K562 (cell line): ENCODE results near the gene COL4A5.

ENCODE experiments used
- KDM1A ChIP-seq, 2 experiments: fragments of 450-650 bp; IDR thresholded peaks; 2 replicates each; pipeline ENCODE4 v1.6.1; 2016; ENCODE audit warnings: mild to moderate bottlenecking in 2 of 2
- POLR2A ChIP-seq: fragments of 450-650 bp; conservative IDR thresholded peaks from 2 replicates; pipeline ENCODE4 v1.6.1; 2016
- RCOR1 ChIP-seq, 2 experiments: IDR thresholded peaks; 2 replicates each; pipeline ENCODE4 v1.6.1; 2012; ENCODE audit warnings: low read depth in 2 of 2, low read length in 2 of 2, borderline replicate concordance in 1 of 2, improper control_type of control experiment in 1 of 2
- TSHZ1 ChIP-seq: fragments of 250-450 bp; sonication (Bioruptor Pico); IDR thresholded peaks from 2 replicates; pipeline ENCODE4 v1.4.0; 2020; ENCODE audit warnings: mild to moderate bottlenecking, moderate library complexity
- ZFP30 ChIP-seq: fragments of 250-450 bp; sonication (Bioruptor Pico); IDR thresholded peaks from 2 replicates; pipeline ENCODE4 v1.8.0; 2022; ENCODE audit warnings: moderate library complexity, mild to moderate bottlenecking, inconsistent platforms, borderline replicate concordance
- ZNF274 ChIP-seq: IDR thresholded peaks from 2 replicates; pipeline ENCODE4 v1.6.1; 2011; ENCODE audit warnings: low read depth, mild to moderate bottlenecking, low read length, moderate library complexity, borderline replicate concordance
- ZNF384 ChIP-seq: IDR thresholded peaks from 2 replicates; pipeline ENCODE4 v1.6.1; 2012; ENCODE audit warnings: low read depth, low read length, improper control_type of control experiment
- ZNF592 ChIP-seq: fragments of 450-650 bp; IDR thresholded peaks from 2 replicates; pipeline ENCODE4 v1.6.1; 2017; ENCODE audit warnings: antibody characterized with exemption, mild to moderate bottlenecking
- TF ChIP-seq, protein P1 (sequence below), 2 experiments: fragments of 450-650 bp; formaldehyde crosslinking in 1 of 2; IDR thresholded peaks; 2 replicates each; pipeline versions ENCODE4 v1.4.0 to v1.6.1; 2014 to 2020; ENCODE audit warnings: mild to moderate bottlenecking in 2 of 2, borderline replicate concordance in 1 of 2, low read depth in 1 of 2
- TF ChIP-seq, protein P2 (sequence below): sonication (generic); formaldehyde crosslinking; IDR thresholded peaks from 2 replicates; pipeline ENCODE4 v1.8.0; 2022; ENCODE audit warnings: missing genetic modification reagents, mild to moderate bottlenecking, borderline replicate concordance
- TF ChIP-seq, protein P3 (sequence below): sonication (generic); formaldehyde crosslinking; IDR thresholded peaks from 2 replicates; pipeline ENCODE4 v1.9.0; 2022; ENCODE audit warnings: mild to moderate bottlenecking, missing genetic modification reagents

- no peak for TF ChIP-seq TSHZ1
- no peak for TF ChIP-seq ZFP30 (CRISPR knock-in tag)
- TF ChIP-seq ZNF274: no peak
- TF ChIP-seq ZNF384: no peak
- no peak for TF ChIP-seq POLR2A
- TF ChIP-seq, protein P1, sequence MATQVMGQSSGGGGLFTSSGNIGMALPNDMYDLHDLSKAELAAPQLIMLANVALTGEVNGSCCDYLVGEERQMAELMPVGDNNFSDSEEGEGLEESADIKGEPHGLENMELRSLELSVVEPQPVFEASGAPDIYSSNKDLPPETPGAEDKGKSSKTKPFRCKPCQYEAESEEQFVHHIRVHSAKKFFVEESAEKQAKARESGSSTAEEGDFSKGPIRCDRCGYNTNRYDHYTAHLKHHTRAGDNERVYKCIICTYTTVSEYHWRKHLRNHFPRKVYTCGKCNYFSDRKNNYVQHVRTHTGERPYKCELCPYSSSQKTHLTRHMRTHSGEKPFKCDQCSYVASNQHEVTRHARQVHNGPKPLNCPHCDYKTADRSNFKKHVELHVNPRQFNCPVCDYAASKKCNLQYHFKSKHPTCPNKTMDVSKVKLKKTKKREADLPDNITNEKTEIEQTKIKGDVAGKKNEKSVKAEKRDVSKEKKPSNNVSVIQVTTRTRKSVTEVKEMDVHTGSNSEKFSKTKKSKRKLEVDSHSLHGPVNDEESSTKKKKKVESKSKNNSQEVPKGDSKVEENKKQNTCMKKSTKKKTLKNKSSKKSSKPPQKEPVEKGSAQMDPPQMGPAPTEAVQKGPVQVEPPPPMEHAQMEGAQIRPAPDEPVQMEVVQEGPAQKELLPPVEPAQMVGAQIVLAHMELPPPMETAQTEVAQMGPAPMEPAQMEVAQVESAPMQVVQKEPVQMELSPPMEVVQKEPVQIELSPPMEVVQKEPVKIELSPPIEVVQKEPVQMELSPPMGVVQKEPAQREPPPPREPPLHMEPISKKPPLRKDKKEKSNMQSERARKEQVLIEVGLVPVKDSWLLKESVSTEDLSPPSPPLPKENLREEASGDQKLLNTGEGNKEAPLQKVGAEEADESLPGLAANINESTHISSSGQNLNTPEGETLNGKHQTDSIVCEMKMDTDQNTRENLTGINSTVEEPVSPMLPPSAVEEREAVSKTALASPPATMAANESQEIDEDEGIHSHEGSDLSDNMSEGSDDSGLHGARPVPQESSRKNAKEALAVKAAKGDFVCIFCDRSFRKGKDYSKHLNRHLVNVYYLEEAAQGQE (IDR thresholded peaks at IDR 0.05; ENCODE audit: borderline replicate concordance): no peak
- TF ChIP-seq, protein P1 (CRISPR knock-in tag; IDR thresholded peaks at IDR 0.05; ENCODE audit: low read depth): no peak
- no peak for TF ChIP-seq KDM1A (IDR thresholded peaks at IDR 0.05)
- no peak for TF ChIP-seq ZNF592
- TF ChIP-seq RCOR1 (IDR thresholded peaks at IDR 0.05; ENCODE audit: borderline replicate concordance in 1 of 2, low read depth in 2 of 2, low read length in 2 of 2): no peak
- TF ChIP-seq, protein P2, sequence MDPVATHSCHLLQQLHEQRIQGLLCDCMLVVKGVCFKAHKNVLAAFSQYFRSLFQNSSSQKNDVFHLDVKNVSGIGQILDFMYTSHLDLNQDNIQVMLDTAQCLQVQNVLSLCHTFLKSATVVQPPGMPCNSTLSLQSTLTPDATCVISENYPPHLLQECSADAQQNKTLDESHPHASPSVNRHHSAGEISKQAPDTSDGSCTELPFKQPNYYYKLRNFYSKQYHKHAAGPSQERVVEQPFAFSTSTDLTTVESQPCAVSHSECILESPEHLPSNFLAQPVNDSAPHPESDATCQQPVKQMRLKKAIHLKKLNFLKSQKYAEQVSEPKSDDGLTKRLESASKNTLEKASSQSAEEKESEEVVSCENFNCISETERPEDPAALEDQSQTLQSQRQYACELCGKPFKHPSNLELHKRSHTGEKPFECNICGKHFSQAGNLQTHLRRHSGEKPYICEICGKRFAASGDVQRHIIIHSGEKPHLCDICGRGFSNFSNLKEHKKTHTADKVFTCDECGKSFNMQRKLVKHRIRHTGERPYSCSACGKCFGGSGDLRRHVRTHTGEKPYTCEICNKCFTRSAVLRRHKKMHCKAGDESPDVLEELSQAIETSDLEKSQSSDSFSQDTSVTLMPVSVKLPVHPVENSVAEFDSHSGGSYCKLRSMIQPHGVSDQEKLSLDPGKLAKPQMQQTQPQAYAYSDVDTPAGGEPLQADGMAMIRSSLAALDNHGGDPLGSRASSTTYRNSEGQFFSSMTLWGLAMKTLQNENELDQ (CRISPR knock-in tag): no peak
- TF ChIP-seq, protein P3, sequence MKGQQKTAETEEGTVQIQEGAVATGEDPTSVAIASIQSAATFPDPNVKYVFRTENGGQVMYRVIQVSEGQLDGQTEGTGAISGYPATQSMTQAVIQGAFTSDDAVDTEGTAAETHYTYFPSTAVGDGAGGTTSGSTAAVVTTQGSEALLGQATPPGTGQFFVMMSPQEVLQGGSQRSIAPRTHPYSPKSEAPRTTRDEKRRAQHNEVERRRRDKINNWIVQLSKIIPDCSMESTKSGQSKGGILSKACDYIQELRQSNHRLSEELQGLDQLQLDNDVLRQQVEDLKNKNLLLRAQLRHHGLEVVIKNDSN (CRISPR knock-in tag): no peak
Observed at GRCh38 chrX:108704839-108705238, 265.2 kb downstream of the COL4A5 start.
